Ascending aorta (tissue), 2 donors: Measurements from ENCODE around the gene ANKRD42. TPM values are rescaled to one million over a fixed set of nuclear protein-coding genes. Genes with fewer than 3 reads are reported as not detected.
A peak's percentile ranks its signal among the peaks of the same experiment; 100 is the strongest.

Experiments used
- DNase-seq, 2 donors: peaks; one replicate each; pipeline ENCODE4 v3.0.0-alpha.2; 2019; ENCODE audit warnings: low spot score in 2 of 2
- H3K27ac ChIP-seq, 2 donors: fragments of 200-600 bp; sonication (generic); one replicate each; pipeline ENCODE4 v1.5.1; 2016 to 2017; ENCODE audit warnings: mild to moderate bottlenecking in 1 of 2
- H3K27me3 ChIP-seq: fragments of 200-600 bp; sonication (generic); one replicate; pipeline ENCODE4 v1.5.1; 2017
- H3K36me3 ChIP-seq, 2 donors: fragments of 200-600 bp; sonication (generic); one replicate each; pipeline ENCODE4 v1.5.1; 2016
- H3K4me1 ChIP-seq, 2 donors: fragments of 200-600 bp; sonication (generic); one replicate each; pipeline ENCODE4 v1.5.1; 2016 to 2017; ENCODE audit warnings: mild to moderate bottlenecking in 1 of 2
- H3K4me3 ChIP-seq, 2 donors: fragments of 200-600 bp; sonication (generic); one replicate each; pipeline ENCODE4 v1.5.1; 2016 to 2017; ENCODE audit warnings: mild to moderate bottlenecking in 1 of 2
- H3K9me3 ChIP-seq, 2 donors: fragments of 200-600 bp; sonication (generic); one replicate each; pipeline ENCODE4 v1.5.1; 2016
- CTCF ChIP-seq, 3 experiments: fragments of 200-600 bp in 2 of 3; fragments of 450-650 bp in 1 of 3; sonication (generic) in 2 of 3; IDR thresholded peaks; one replicate each; pipeline ENCODE4 v1.5.1; 2016 to 2019; ENCODE audit warnings: antibody characterized with exemption in 3 of 3, mild to moderate bottlenecking in 1 of 3, moderate library complexity in 1 of 3
- intact Hi-C: fragments of 100-400 bp; cut with DNase I; formaldehyde crosslinking; loops from one replicate; pipeline ENCODE4 v1.15.1; 2023
- total RNA-seq: library from RNA; depleted of rRNA; stranded (reverse); fragments of >200 nt; gene quantifications from one replicate; pipeline ENCODE4 v1.1.0, GENCODE V29; 2016

Gene ANKRD42
- total RNA-seq, 1 donor from 2014 or later, result 25.1 TPM

GRCh38 chr11:83192606-83193245 lies 786 bp upstream of the ANKRD42 start:
- DNase-seq, result no peak
- TF ChIP-seq CTCF (IDR thresholded peaks at IDR 0.05), result no peak
- Histone ChIP-seq H3K4me1 (peaks cover 4 to 23% of the 10 kb centered on the region in 2 donors), H3K4me3 (peak overlapping the region; percentile 73 to 93), H3K9me3 (no peaks in the 10 kb centered on the region), H3K36me3 (peaks cover 22 to 36% of the 10 kb centered on the region in 2 donors), H3K27me3 (no peaks in the 10 kb centered on the region), H3K27ac (peak overlapping the region; percentile 86 to 92)
- intact Hi-C loops, result loop anchor here (1.0 kb wide), 4 partner anchors 35 to 291 kb away; partner anchors contain the start of genes CCDC90B, DDIAS, PCF11 and RAB30

- peaks cover 19 to 30% of the 10 kb centered on the region in 2 donors for H3K36me3 ChIP-seq
- intact Hi-C loops, result loop anchor here (5.0 kb wide), 1 partner anchor 472 kb away; no protein-coding TSS in a partner anchor
- peak overlapping the region; percentile 73 to 93 for H3K4me3 ChIP-seq
- H3K4me1 ChIP-seq, result peaks cover 4 to 23% of the 10 kb centered on the region in 2 donors
- DNase-seq, result peak; percentile 23 to 90
- H3K27me3 ChIP-seq, result no peaks in the 10 kb centered on the region
- H3K9me3 ChIP-seq, result no peaks in the 10 kb centered on the region
- TF ChIP-seq CTCF (IDR thresholded peaks at IDR 0.05), result no peak
- H3K27ac ChIP-seq, result peak overlapping the region; percentile 86 to 92
Measured at GRCh38 chr11:83194281-83195142, 1.0 kb downstream of the ANKRD42 start.

- H3K4me3 ChIP-seq, result peak overlapping the region; percentile 73 to 93
- TF ChIP-seq CTCF (IDR thresholded peaks at IDR 0.05), result no peak
- H3K36me3 ChIP-seq, result peaks cover 13 to 24% of the 10 kb centered on the region in 2 donors
- peaks cover 4 to 23% of the 10 kb centered on the region in 2 donors for H3K4me1 ChIP-seq
- no peak for DNase-seq
- H3K9me3 ChIP-seq, result no peaks in the 10 kb centered on the region
- intact Hi-C loops, result loop anchor here (5.0 kb wide), 1 partner anchor 473 kb away; no protein-coding TSS in a partner anchor
- no peaks in the 10 kb centered on the region for H3K27me3 ChIP-seq
- peak overlapping the region; percentile 86 to 92 for H3K27ac ChIP-seq
Measured at GRCh38 chr11:83195143-83195466, 1.6 kb downstream of the ANKRD42 start.

GRCh38 chr11:83195649-83196048 lies 2.1 kb downstream of the ANKRD42 start:
- no peaks in the 10 kb centered on the region for H3K27me3 ChIP-seq
- TF ChIP-seq CTCF (IDR thresholded peaks at IDR 0.05), result no peak
- intact Hi-C loops, result loop anchor here (5.0 kb wide), 1 partner anchor 473 kb away; no protein-coding TSS in a partner anchor
- peaks cover 4 to 23% of the 10 kb centered on the region in 2 donors for H3K4me1 ChIP-seq
- DNase-seq, result no peak
- H3K9me3 ChIP-seq, result no peaks in the 10 kb centered on the region
- peak overlapping the region in 1 of 2 donors; percentile 73 for H3K4me3 ChIP-seq
- peak overlapping the region; percentile 86 to 92 for H3K27ac ChIP-seq
- H3K36me3 ChIP-seq, result peaks cover 8 to 19% of the 10 kb centered on the region in 2 donors

GRCh38 chr11:83200035-83200434 lies 6.5 kb downstream of the ANKRD42 start:
- peaks cover 4 to 16% of the 10 kb centered on the region in 2 donors for H3K4me1 ChIP-seq
- intact Hi-C loops, result no loop called here

More at GRCh38 chr11:83200035-83200434, 6.5 kb downstream of the ANKRD42 start:
- H3K36me3 ChIP-seq, result peaks cover 10 to 15% of the 10 kb centered on the region in 2 donors
- no peak overlapping the region for H3K4me3 ChIP-seq
- no peak for DNase-seq
- TF ChIP-seq CTCF (IDR thresholded peaks at IDR 0.05), result no peak
- H3K9me3 ChIP-seq, result no peaks in the 10 kb centered on the region
- H3K27me3 ChIP-seq, result no peaks in the 10 kb centered on the region
- H3K27ac ChIP-seq, result no peak overlapping the region
